PC-3 (cell line): ENCODE measurements around the gene TMEM11. TPM values are rescaled to one million over a fixed set of nuclear protein-coding genes. Genes with fewer than 3 reads are reported as not detected.

Source experiments
- ATAC-seq: fragments of 200-7000 bp; cut with Tn5 transposase; 2 replicates; pipeline ENCODE4 v1.9.1; 2020; ENCODE audit warnings: mild to moderate bottlenecking, moderate library complexity
- BruUV-seq: library from RNA; stranded (reverse); fragments of 400-500 nt; replicated peaks from 2 replicates; lab custom pipeline; 2021; lab: Mats Ljungman, UMichigan
- CTCF ChIA-PET: fragments of 300-600 bp; sonication (Branson Sonifier 250); formaldehyde crosslinking; loops from one replicate; lab custom pipeline; 2022; ENCODE audit warnings: antibody characterized with exemption; lab: Charles Lee
- POLR2A ChIA-PET: fragments of 300-600 bp; sonication (Branson Sonifier 250); formaldehyde crosslinking; loops from one replicate; lab custom pipeline; 2022; ENCODE audit warnings: antibody characterized with exemption; ENCODE audit not compliant: unreplicated experiment; lab: Charles Lee
- DNase-seq: peaks from one replicate; pipeline ENCODE4 v3.0.0-alpha.2; 2015
- H2AFZ ChIP-seq: fragments of 300-600 bp; sonication (generic); 2 replicates; pipeline ENCODE4 v1.6.0; 2016; ENCODE audit warnings: antibody characterized with exemption, low read length
- H3F3A ChIP-seq: fragments of 300-600 bp; sonication (generic); one replicate; pipeline ENCODE4 v1.6.0; 2017; ENCODE audit warnings: antibody characterized with exemption, low read length, control low read depth, mild to moderate bottlenecking; ENCODE audit not compliant: unreplicated experiment
- H3K27ac ChIP-seq: fragments of 300-600 bp; sonication (generic); 2 replicates; pipeline ENCODE4 v1.5.1; 2016; ENCODE audit warnings: mild to moderate bottlenecking, low read length
- H3K27me3 ChIP-seq: fragments of 300-600 bp; sonication (generic); 2 replicates; pipeline ENCODE4 v1.6.1; 2016; ENCODE audit warnings: low read length, mixed read lengths
- H3K36me3 ChIP-seq: fragments of 300-600 bp; sonication (generic); 2 replicates; pipeline ENCODE4 v1.6.1; 2016; ENCODE audit warnings: low read depth, mixed run types, low read length, mixed read lengths
- H3K4me1 ChIP-seq: fragments of 300-600 bp; sonication (generic); 2 replicates; pipeline ENCODE4 v1.5.1; 2016; ENCODE audit warnings: low read length; ENCODE audit not compliant: insufficient read depth
- H3K4me2 ChIP-seq: fragments of 300-600 bp; sonication (generic); 2 replicates; pipeline ENCODE4 v1.6.0; 2016; ENCODE audit warnings: low read length
- H3K4me3 ChIP-seq: fragments of 300-600 bp; sonication (generic); 2 replicates; pipeline ENCODE4 v1.5.1; 2016; ENCODE audit warnings: mild to moderate bottlenecking, low read length, mixed read lengths
- H3K79me2 ChIP-seq: fragments of 300-600 bp; sonication (generic); 2 replicates; pipeline ENCODE4 v1.6.1; 2017; ENCODE audit warnings: low read length, mixed read lengths
- H3K9ac ChIP-seq: fragments of 300-600 bp; sonication (generic); 2 replicates; pipeline ENCODE4 v1.6.0; 2016; ENCODE audit warnings: mild to moderate bottlenecking, low read length
- H3K9me2 ChIP-seq: fragments of 300-600 bp; sonication (generic); replicated peaks from 2 replicates; pipeline ENCODE4 v1.6.1; 2016; ENCODE audit warnings: mixed run types, low read length, mixed read lengths
- H3K9me3 ChIP-seq: fragments of 300-600 bp; sonication (generic); 2 replicates; pipeline ENCODE4 v1.6.1; 2016; ENCODE audit warnings: low read length, mixed read lengths
- H4K20me1 ChIP-seq: fragments of 300-600 bp; sonication (generic); 2 replicates; pipeline ENCODE4 v1.6.1; 2016; ENCODE audit warnings: low read length, mixed read lengths
- CTCF ChIP-seq: fragments of 300-600 bp; sonication (generic); conservative IDR thresholded peaks from 2 replicates; pipeline ENCODE4 v1.5.1; 2017; ENCODE audit warnings: antibody characterized with exemption, low read depth, mild to moderate bottlenecking, low read length
- EZH2 ChIP-seq: fragments of 300-600 bp; sonication (generic); IDR thresholded peaks from one replicate; pipeline ENCODE4 v1.6.1; 2017; ENCODE audit warnings: antibody characterized with exemption, mild to moderate bottlenecking, low read length; ENCODE audit not compliant: unreplicated experiment
- EZH2phosphoT487 ChIP-seq: fragments of 300-600 bp; sonication (generic); IDR thresholded peaks from 2 replicates; pipeline ENCODE4 v1.6.1; 2018; ENCODE audit warnings: mild to moderate bottlenecking, antibody characterized with exemption, low read length, borderline replicate concordance
- intact Hi-C: fragments of 100-400 bp; cut with micrococcal nuclease; formaldehyde crosslinking; loops from 2 replicates; pipeline ENCODE4 v1.9.0; 2023
- total RNA-seq: library from RNA; depleted of rRNA; stranded (reverse); fragments of >200 nt; gene quantifications from 2 replicates; pipeline ENCODE4 v1.2.3, GENCODE V29; 2014

The TMEM11 gene
- total RNA-seq, 1 experiment from 2014 or later = 70.8 TPM

- no TSS peak for BruUV-seq
- intact Hi-C loops = no loop called here
These were observed 47.9 kb downstream of the TMEM11 start for GRCh38 chr17:21165922-21166594.

DNA sequence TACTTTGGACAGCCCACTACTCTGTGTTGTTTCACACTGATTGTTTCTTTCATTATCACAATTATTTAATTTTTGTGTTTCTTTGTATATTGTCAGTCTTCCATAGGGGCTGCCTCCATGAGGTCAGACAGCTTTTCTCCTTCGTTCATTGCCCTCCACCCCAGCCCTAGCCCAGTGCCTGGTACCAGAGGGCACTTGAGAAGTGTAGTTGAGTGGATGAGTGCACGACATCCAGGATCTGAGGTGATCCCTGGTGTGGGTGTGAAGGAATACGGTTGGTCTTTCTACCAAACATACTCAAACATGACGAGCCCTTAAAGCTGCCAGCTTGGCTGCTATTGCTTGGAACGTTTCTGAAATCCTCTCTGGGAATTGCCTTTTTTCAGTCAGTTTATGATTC lies 49.3 kb downstream of the TMEM11 start:
- no peak overlapping the region for H3K9ac ChIP-seq
- no peak overlapping the region for H2AFZ ChIP-seq
- H3K4me2 ChIP-seq = no peak overlapping the region
- no peaks in the 10 kb centered on the region for H3F3A ChIP-seq
- no peaks in the 10 kb centered on the region for H3K9me3 ChIP-seq
- ATAC-seq (no peak), DNase-seq (no peak)
- intact Hi-C loops = no loop called here
- H3K79me2 ChIP-seq = no peaks in the 10 kb centered on the region
- H3K27ac ChIP-seq = no peak overlapping the region
- no peaks in the 10 kb centered on the region for H3K27me3 ChIP-seq
- 0 out of 2 replicates have a peak, but pooled peaks cover 6% of the 10 kb centered on the region for H3K4me1 ChIP-seq
- no peaks in the 10 kb centered on the region for H4K20me1 ChIP-seq
- no peaks in the 10 kb centered on the region for H3K36me3 ChIP-seq
- ChIA-PET CTCF (no interaction called here), POLR2A (no interaction called here)
- no peaks in the 10 kb centered on the region for H3K9me2 ChIP-seq
- TF ChIP-seq EZH2 = no peak
- H3K4me3 ChIP-seq = no peak overlapping the region
- BruUV-seq = no TSS peak

More at GRCh38 chr17:21165922-21166594, 47.9 kb downstream of the TMEM11 start:
- ATAC-seq = no peak
- H3F3A ChIP-seq = no peaks in the 10 kb centered on the region
- H3K27ac ChIP-seq = no peak overlapping the region
- no peaks in the 10 kb centered on the region for H3K36me3 ChIP-seq
- H3K9ac ChIP-seq = no peak overlapping the region
- no peak overlapping the region for H3K4me3 ChIP-seq
- ChIA-PET POLR2A (no interaction called here), CTCF (no interaction called here)
- DNase-seq = no peak
- no peak overlapping the region for H3K4me2 ChIP-seq
- no peaks in the 10 kb centered on the region for H3K9me2 ChIP-seq
- no peaks in the 10 kb centered on the region for H3K27me3 ChIP-seq
- TF ChIP-seq EZH2 = no peak
- no peak for TF ChIP-seq CTCF
- no peak for TF ChIP-seq EZH2phosphoT487
- no peaks in the 10 kb centered on the region for H3K9me3 ChIP-seq
- no peak overlapping the region for H2AFZ ChIP-seq
- H3K4me1 ChIP-seq = 0 out of 2 replicates have a peak, but pooled peaks cover 6% of the 10 kb centered on the region
- H3K79me2 ChIP-seq = no peaks in the 10 kb centered on the region
- no peaks in the 10 kb centered on the region for H4K20me1 ChIP-seq

DNA sequence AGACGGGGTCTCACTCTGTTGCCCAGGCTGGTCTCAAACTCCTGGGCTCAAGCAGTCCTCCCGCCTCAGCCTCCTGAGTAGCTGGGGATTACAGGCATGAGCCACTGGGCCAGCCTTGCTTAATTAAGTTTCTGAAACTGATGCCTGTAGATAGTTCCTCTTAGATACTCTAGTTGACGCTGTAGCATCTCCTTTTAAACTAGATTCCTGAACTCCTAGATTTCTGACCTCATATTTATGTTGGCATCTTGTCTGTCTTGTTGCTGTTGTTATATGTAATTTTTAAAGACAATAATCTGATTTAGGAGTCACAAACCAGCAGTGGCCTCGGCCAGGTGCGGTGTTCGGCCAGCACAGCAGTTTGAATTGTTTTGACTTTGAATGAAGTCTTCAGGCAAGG lies 49.7 kb downstream of the TMEM11 start:
- CTCF ChIA-PET = no interaction called here
- TF ChIP-seq CTCF = no peak
- TF ChIP-seq EZH2phosphoT487 = no peak
- no peak for TF ChIP-seq EZH2
- Histone ChIP-seq H3K79me2 (no peaks in the 10 kb centered on the region), H3K4me1 (0 out of 2 replicates have a peak, but pooled peaks cover 6% of the 10 kb centered on the region), H3K4me3 (no peak overlapping the region), H3K36me3 (no peaks in the 10 kb centered on the region), H2AFZ (no peak overlapping the region), H3K9me2 (no peaks in the 10 kb centered on the region), H3K4me2 (no peak overlapping the region), H3K9ac (no peak overlapping the region), H3K27me3 (no peaks in the 10 kb centered on the region), H4K20me1 (no peaks in the 10 kb centered on the region), H3K27ac (no peak overlapping the region), H3K9me3 (no peaks in the 10 kb centered on the region), H3F3A (no peaks in the 10 kb centered on the region)
- ATAC-seq (no peak), DNase-seq (no peak)
- intact Hi-C loops = no loop called here
- no TSS peak for BruUV-seq
- POLR2A ChIA-PET = no interaction called here
